Measurements from ENCODE around the gene HPS6. TPM values are rescaled to one million over a fixed set of nuclear protein-coding genes. Genes with fewer than 3 reads are reported as not detected.
"Not testable (repeated sequence)": the region's sequence is repeated elsewhere in the genome, so short reads cannot be mapped to it uniquely, and the experiment has no call there.

Gene HPS6
- total RNA-seq: 10.3 TPM

DNA sequence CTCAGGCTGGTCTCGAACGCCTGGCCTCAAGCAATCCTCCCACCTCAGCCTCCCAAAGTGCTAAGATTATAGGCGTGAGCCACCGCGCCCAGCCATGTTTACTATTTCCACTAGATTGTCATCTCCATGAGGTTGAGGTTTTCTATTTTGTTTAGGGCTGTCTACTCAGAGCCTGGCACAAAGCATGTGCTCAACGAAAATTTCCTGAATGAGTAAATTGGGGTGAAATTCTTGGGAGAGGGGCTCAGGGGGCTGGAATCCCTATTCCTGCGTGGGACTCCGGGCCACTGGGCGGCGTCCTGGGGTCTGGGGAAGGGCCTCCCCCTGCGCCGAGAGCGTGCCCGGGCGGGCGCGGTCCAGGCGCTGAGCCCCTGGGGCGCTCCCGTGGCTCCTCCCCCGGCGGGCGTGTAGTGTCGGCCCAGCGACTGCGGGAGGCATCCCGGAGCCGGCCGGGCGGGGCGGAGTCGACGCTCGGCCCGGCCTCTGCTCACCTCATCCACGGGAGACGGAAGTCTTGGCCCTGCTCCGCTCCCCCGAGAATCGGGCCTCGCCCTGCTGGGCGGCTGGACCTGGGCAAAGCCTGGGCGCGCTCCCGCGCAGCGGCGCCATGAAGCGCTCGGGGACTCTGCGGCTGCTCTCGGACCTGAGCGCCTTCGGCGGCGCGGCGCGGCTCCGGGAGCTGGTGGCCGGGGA is at the start of gene HPS6:
Gene HPS6 (plus strand): TSS at position 482 of the 693 bp plus-strand sequence. CDS start 126 bp downstream, at position 608.
- ATAC-seq (peak; percentile 97), DNase-seq (ENCODE audit: low spot score) (peak; percentile 94)

DNA sequence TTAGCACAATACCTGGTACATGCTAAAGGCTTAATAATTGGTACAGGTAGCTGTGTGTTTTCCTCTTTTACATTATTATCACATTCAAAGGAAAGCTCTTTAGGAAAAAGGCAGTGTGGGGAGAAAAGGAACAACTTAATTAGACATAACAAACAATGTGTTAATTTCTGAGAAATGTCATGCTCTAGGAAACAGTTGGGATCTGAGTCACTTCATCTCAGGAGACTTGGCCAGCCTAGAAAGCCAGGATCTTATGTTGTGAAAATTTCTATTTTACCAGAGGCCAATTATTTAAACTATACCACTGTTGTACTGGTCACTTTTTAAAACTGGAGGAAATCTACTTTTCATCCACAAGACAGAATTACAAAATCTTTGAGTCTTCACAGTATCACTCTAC is 48.7 kb upstream of the HPS6 start:
- DNase-seq (ENCODE audit: low spot score): no peak
- ATAC-seq: no peak

DNA sequence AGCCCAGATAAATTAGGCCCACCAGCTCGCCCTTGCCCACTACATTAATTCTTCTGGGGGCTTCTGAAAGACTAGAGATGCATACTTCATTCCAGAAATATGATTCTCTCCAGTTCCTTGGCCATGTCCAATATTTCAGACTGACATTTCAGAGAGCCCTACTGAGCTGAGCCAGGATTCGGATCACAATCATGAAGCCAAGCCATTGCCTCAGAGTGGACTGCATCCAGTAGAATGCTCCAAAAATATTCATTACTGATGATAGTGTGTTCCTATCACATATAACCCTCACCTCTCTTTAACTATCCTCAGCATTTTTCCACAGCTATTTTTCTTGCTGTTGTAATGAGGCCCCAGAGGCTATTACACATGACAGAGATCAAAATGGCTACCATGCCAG is 47.9 kb upstream of the HPS6 start:
- DNase-seq (ENCODE audit: low spot score) (no peak), ATAC-seq (no peak)

DNA sequence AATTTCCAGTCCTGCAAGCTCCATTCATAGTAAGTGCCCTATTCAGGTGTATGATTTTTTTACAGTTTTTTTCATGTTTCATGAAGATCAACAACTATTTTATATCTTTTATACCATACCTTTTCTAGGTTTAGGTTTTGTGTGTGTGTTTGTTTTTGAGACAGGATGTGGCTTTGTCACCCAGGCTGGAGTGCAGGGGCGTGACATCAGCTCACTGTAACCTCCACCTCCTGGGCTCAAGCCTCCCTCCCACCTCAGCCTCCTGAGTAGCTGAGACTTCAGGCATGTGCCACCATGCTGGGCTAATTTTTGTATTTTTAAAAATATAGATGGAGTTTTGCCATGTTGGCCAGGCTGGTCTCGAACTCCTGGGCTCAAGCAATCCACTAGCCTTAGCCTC is 44.2 kb upstream of the HPS6 start:
- no peak for DNase-seq (ENCODE audit: low spot score)
- no peak for ATAC-seq

DNA sequence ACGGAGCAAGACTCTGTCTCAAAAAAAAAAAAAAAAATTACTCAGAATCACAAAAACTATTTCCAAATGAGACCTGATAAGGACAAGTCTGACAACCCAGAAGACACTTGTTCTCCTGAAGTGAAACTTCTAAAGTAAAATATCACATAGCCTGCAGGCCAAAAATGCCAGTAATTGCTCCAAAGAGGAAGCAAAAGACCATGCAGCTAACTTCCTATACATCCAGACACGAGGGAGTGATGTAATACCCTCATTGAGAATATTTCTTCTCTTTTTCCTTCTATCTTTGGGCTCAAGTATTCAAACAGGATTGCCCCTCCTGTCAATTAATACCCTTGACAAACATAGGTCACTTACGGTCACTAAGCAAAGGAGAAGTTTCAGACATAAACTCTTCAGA is 40.4 kb upstream of the HPS6 start:
- DNase-seq (ENCODE audit: low spot score): no peak
- ATAC-seq: no peak

DNA sequence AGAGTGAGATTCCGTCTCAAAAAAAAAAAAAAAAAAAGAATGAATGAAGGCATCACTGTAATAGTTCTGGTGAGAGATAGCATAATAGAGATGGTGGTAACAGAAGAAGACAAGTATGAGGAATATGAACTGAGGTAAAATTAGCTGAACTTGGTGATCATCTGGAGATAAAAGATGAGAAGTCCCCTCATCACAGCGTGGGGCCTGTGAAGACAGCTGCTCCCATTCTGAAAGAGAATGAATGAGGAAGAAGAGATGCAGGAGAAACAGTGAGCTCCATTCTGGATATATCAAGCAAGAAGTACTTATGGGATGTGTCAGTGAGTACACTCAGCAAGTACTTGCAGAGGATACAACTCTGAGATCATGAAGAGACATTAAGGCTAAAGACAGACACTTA is 37.9 kb upstream of the HPS6 start:
- DNase-seq (ENCODE audit: low spot score): no peak
- no peak for ATAC-seq

DNA sequence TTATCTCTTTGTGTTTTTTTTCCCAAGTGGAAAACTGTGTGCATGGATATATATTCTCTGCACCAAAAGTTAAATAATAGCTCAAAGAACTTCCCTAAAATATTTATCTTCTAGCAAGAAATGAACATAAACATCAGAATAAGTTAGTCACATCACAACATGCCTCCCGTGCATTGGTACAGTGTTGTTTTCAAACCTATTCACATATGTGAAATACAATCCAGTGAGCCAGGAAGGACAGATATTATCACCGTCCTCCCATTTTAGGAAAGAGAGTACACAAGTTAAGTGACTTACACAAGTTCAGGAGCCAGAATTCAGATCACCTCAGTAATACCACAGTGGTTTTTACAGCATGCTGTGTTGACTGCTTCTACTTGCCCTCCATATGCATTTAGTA is 31.4 kb upstream of the HPS6 start:
- no peak for ATAC-seq

DNA sequence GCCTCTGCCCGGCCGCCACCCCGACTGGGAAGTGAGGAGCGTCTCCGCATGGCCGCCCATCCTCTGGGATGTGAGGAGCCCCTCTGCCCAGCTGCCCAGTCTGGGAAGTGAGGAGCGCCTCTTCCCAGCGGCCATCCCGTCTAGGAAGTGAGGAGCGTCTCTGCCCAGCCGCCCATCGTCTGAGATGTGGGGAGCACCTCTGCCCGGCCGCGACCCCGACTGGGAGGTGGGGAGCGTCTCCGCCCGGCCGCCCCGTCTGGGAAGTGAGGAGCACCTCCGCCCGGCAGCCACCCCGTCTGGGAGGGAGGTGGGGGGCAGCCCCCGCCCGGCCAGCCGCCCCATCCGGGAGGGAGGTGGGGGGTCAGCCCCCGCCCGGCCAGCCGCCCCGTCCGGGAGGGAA is 29.3 kb upstream of the HPS6 start:
- not testable (repeated sequence) for DNase-seq (ENCODE audit: low spot score); ATAC-seq

More for the DNA sequence above, 31.4 kb upstream of the HPS6 start:
- DNase-seq (ENCODE audit: low spot score): no peak

DNA sequence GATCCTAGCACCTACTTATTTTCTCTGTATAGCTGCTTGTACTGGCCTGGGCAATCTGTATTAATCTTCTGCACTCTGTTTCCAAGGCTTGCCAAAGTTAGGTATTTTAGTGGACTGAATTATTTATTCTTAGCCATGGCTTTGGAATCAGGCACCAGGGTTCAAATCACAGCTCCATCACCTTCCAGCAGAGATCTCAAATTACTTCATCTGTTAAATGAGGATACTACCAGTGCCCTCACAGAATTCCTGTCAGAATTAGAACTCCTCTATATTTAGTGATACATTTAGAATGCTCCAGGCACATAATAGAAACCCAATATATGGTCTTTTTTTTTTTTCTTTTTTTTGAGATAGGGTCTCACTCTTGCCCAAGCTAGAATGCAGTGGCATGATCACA is 26.7 kb upstream of the HPS6 start:
- ATAC-seq: no peak
- DNase-seq (ENCODE audit: low spot score): no peak

DNA sequence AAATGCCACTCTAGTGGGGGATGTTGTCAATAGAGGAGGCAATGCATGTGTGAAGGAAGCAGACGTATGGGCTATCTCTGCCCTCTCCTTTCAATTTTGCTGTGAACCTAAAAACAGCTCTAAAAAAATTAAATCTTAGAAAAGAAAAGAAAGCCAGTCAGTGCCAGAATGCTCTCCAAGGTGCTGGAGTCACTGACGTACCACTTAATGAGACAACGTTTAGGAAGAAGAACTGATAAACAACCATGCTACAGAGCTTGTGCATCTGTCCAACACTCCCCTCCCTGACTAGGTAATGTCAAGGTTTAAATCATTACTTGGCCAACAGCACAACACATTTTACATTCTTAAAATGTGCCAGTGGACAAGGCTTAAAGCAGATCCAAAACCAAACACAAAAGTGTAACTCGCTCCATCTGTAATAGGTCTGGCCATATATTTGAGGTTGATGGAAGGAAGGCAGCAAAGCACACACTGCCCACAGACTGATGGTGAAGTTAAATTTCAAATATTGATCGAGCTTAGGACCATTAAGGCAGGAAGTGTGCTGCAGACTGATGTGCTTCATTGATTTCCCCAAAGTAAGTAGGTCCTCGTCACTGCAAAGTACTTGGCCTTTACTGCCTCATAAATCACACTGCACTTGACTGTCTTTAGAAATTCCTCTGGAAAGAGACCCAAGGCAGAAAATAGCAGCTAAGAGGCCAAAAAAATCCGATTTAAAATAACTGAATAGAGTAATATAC is 24.7 kb upstream of the HPS6 start:
- no peak for ATAC-seq

DNA sequence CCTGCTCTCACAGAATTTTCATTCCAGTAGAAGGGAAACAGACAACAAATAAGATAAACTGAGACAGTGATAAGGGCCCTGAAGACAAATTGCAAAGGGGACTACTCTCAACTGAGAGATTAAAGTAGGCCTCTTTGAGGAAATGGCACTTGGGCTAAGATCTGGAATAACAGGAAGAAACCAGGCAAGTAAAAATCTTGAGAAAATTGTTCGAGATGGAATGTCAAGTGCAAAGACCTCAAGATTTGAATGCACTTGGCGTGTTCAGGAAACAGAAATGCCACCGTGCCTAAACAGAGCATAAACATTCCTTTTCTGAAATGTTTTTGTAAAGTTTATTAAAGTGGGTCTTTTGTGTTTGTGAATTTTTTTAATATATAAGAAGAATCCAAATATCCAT is 19.9 kb upstream of the HPS6 start:
- ATAC-seq: no peak
- DNase-seq (ENCODE audit: low spot score): no peak

More for the DNA sequence above, 24.7 kb upstream of the HPS6 start:
- no peak for DNase-seq (ENCODE audit: low spot score)

DNA sequence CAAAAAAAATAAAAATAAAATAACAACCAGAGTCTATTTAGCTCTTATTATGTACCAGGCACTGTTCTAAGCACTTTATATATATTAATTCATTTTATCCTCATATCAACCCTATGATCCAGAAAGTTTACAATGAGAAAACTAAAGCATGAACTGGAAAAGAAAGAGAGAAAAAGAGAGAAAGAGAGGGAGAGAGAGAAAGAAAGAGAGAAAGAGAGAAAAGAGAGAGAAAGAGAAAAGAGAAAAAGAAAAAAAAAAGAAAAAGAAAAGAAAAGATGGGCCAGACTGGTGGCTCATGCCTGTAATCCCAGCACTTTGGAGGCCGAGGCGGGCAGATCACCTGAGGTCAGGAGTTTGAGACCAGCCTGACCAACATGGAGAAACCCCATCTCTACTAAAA is 19.1 kb upstream of the HPS6 start:
- no peak for ATAC-seq

DNA sequence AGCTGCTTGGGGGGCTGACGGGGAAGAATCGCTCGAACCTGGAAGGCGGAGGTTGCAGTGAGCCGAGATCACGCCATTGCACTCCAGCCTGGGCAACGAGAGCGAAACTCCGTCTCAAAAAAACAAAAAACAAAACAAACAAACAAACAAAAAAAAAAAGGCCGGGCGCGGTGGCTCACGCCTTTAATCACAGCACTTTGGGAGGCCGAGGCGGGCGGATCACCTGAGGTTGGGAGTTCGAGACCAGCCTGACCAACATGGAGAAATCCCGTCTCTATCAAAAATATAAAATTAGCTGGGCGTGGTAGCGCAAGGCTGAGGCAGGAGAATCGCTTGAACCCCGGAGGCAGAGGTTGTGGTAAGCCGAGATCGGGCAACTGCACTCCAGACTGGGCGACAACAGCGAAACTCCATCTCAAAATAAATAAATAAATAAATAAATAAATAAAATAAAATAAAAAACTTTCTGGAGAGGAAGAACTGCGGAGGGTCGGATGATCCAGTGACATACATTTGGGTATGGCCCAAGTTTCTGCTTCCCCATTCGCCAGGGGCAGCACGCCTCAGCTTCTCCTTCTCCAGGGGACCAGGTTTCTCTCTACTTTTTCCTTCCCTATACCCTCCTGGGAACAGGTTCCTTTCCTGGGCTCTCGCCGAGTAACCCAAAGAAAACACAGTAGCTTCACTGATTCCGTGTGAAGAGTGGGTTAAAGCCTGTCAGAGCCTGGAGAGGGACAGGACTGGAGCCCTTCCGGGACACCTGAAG is 10.1 kb upstream of the HPS6 start:
- not testable (repeated sequence) for DNase-seq (ENCODE audit: low spot score); ATAC-seq

More for the DNA sequence above, 19.1 kb upstream of the HPS6 start:
- DNase-seq (ENCODE audit: low spot score): no peak

DNA sequence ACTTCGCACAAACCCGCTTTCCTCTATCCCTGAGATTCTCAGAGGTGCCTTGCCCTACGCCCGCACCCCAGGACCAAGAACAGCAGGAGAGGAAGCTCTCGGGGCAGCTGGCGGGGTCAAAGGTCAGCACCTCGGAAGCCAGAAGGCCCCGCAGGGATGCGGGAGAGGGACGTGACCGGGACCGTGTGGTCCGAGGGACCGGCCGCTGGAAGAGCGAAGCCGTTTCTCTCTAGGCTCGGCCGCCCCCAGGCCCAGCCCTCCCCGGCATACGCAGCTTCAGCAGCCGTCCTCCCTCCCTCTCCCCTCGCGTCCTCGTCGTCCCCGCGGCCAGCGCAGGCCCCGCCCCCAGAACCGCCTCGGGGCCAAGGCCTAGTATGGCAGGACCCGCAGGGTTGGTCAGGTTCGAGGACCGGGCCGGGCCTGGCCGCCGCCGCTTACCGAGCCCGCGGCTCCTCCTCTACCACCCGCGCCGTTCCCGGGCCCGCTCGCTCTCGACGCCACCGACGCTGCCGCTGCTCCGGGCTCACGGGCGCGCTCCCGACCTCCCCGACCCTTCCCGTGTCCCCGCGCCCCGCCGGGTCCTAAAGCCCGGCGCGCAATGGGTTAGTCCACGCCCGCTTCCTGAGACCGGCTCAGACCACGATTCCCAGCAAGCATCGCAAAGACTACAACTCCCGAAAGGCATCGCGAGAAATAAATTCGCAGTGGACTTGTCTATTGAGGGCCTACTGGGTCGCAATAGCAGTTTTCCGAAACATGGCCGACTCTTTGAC is 9.3 kb upstream of the HPS6 start, which contains the start of gene ARMH3:
Gene ARMH3 (minus strand): TSS at position 527 of the 773 bp plus-strand sequence. CDS start 16,059 bp downstream, outside the sequence.
- ATAC-seq: peak; percentile 96
- DNase-seq (ENCODE audit: low spot score): peak; percentile 97

DNA sequence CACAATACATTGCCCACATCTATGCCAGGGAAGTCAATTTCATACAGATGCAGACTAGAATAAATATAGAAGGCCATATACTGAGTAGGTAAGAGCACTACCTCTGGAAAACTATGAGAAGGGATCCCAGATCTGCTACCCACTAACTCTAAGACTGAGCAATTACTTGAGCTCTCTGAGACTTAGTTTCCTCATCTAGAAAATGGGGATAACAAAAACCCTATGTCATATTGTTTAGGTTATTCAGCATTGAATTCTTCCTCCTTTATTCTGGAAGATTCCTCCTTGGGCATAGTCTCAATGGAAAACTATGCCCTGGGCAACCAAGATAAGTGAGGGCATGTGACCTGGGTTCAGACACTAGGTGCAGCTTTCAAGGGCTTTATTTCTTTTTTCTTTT is 5.2 kb upstream of the HPS6 start:
- DNase-seq (ENCODE audit: low spot score) (no peak), ATAC-seq (no peak)

DNA sequence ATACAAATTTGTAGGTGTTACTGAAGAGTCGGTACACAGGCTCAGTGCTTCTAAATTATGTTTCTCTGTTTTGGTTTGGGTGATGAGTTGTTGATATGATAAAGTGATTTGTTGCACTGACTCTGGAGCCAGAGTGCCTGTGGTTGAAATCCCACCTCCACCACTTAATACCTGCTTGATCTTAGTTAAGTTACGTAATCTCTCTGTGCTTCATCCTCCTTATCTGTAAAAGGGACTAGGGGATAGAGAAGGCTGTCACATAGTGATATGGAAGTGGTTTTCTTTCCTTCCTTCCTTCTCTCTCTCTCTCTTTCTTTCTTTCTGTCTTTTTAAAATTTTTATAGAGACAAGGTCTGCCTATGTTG is 664 bp upstream of the HPS6 start:
- ATAC-seq (no peak), DNase-seq (ENCODE audit: low spot score) (no peak)

DNA sequence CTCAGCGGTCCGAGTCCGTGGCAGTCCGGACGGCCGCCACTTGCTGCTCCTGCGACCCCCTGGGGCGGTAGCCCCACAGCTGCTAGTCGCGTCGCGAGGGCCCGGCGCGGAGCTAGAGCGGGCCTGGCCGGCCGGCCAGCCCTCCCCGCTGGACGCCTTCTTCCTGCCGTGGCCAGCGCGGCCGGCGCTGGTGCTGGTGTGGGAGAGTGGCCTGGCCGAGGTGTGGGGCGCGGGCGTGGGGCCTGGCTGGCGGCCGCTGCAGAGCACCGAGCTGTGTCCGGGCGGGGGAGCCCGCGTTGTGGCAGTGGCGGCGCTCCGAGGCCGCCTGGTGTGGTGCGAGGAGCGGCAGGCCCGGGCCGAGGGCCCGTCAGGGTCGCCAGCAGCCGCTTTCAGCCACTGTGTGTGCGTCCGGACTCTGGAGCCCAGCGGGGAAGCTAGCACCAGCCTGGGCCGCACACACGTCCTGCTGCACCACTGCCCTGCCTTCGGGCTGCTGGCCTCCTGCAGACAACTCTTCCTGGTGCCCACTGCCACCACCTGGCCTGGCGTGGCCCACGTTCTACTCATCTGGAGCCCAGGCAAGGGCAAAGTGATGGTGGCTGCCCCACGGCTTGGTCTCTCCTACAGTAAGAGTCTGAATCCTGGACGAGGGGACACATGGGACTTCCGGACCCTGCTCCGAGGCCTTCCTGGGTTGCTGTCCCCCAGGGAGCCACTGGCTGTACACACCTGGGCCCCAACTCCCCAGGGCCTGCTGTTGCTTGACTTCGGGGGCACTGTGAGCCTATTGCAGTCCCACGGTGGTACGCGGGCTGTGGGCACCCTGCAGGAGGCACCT is 631 bp downstream of the HPS6 start:
- DNase-seq (ENCODE audit: low spot score) (peak; percentile 58), ATAC-seq (peak; percentile 66)

DNA sequence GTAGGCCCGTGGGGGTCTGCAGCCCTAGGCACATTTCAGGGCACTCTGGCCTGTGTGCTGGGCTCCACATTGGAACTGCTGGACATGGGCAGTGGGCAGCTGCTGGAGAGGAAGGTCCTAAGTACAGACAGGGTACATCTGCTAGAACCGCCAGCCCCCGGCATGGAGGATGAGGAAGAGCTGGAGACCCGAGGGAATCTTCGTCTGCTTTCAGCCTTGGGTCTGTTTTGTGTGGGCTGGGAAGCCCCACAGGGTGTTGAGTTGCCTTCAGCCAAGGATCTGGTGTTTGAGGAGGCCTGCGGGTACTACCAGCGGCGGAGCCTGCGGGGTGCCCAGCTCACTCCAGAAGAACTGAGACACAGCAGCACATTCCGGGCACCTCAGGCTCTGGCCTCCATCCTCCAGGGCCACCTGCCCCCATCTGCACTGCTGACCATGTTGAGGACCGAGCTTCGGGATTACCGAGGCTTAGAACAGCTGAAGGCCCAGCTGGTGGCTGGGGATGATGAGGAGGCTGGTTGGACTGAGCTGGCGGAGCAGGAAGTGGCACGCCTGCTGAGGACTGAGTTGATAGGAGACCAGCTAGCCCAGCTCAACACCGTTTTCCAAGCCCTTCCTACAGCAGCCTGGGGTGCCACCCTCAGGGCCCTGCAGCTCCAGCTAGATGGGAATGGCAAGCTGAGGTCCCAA is 1.4 kb downstream of the HPS6 start:
- no peak for ATAC-seq
- no peak for DNase-seq (ENCODE audit: low spot score)
